Activated CD4-positive, alpha-beta T cell treated with anti-CD3 and anti-CD28 coated beads, Interleukin-2, Interleukin-6, amounts not matched to agents 100 ng/mL and 50 ng/mL, durations not matched to agents 16 hours and 8 hours (primary cell): ENCODE measurements around the gene RNF20.
"Not testable (repeated sequence)": the region's sequence is repeated elsewhere in the genome, so short reads cannot be mapped to it uniquely, and the experiment has no call there.

ENCODE experiments used
- DNase-seq: peaks from one replicate; pipeline ENCODE4 v3.0.0-alpha.2; 2020

The RNF20 gene

DNA sequence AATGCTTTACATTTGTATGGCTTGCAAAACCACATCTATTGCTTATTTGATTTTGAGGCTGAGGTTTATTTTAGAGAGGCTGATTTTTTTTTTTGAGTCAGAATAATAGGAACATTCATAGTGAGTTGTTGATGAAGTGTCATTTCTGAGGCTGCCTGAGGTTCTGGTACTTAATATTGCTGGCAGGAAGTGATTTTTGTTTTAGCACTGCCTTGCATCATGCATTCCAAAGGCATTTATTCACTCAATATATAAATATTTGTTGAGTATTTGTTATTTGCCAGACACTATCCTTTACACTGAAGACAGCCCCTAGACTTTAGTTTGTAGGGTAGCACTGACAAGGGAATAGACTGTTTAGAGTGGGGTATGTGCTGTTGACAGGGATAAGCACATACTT is 2.7 kb downstream of the RNF20 start:
- DNase-seq: no peak

DNA sequence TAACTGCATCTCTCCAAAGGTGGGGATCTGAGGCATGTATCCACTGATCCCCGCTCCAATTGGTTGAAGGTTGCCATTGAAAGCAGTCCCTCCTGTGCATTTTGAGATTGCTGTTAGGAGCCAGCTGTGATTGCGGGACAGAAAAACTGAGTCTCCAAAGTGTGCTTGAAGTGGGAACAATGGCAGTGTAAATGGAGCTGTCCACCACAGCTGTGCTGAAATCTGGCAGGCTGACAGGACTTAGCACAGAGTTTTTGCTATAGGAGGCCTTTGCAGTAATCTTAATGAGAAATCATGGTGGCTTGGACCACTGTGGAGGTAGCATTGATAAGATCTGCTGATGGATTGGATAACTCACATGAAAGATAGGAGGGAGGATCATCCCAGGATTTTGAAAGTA is 3.3 kb downstream of the RNF20 start:
- DNase-seq: no peak

GRCh38 chr9:101540069-101540468 is 6.4 kb downstream of the RNF20 start:
- DNase-seq: no peak

DNA sequence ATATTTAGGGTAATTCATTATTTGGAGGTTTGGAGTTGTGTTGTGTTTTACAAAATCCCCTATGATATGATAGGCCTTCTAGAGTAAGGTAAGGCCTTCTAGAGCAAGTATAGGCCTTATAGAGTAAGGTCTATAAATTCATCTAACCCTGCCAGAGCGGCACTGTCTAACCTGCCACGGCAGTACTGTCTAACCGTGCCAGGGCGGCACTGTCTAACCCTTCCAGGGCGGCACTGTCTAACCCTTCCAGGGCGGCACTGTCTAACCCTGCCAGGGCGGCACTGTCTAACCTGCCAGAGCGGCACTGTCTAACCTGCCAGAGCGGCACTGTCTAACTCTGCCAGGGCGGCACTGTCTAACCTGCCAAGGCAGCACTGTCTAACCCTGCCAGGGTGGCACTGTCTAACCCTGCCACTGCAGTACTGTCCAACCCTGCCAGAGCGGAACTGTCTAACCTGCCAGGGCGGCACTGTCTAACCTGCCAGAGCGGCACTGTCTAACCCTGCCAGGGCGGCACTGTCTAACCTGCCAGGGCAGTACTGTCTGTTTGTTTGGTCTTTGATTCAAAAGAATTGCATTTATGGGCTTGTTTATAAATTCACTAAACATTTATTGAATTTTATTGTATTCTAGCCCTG is 9.6 kb downstream of the RNF20 start:
- no peak for DNase-seq

- DNase-seq: not testable (repeated sequence)
These were observed 15.9 kb downstream of the RNF20 start for GRCh38 chr9:101549472-101550098.

GRCh38 chr9:101561740-101562139 is 28.1 kb downstream of the RNF20 start:
- no peak for DNase-seq

DNA sequence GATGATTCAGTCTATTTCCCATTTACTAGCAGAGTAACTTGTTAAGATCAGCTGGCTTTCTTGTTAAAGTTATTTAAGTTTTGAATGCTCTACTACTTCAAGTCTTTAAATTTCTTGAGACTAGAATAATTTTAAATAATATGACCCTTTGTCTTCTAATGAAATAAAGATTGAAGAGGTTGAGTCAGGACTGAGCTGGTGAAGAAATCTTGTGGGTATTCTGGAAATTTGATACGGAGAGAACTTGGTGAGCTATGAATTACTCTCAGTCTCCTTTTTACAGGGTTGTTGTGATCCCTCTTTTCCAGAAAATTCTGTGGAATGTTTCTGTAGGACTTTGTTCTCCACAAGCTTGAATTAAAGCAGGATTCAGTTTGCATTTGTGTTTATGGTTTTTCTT is 29.3 kb downstream of the RNF20 start:
- no peak for DNase-seq

DNA sequence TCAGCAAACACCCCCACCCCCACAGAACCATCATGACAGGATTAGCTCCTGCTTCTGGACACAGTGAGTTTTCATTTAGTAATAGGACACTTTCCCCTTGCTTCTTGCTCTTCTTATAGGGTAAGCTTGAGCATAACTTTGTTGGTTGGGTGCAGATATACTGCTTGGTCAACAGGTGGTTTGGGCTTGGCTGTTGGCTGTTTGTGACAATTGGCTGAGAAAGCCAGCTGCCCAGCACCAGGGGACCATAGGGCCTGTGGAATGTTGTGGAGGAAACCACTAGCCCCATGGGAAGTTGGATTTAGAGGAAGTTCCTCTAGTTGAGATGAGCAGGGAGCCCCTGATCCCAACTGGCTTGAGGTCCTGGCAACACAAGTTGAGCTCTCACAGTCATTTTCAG is 30.6 kb downstream of the RNF20 start:
- DNase-seq: no peak

DNA sequence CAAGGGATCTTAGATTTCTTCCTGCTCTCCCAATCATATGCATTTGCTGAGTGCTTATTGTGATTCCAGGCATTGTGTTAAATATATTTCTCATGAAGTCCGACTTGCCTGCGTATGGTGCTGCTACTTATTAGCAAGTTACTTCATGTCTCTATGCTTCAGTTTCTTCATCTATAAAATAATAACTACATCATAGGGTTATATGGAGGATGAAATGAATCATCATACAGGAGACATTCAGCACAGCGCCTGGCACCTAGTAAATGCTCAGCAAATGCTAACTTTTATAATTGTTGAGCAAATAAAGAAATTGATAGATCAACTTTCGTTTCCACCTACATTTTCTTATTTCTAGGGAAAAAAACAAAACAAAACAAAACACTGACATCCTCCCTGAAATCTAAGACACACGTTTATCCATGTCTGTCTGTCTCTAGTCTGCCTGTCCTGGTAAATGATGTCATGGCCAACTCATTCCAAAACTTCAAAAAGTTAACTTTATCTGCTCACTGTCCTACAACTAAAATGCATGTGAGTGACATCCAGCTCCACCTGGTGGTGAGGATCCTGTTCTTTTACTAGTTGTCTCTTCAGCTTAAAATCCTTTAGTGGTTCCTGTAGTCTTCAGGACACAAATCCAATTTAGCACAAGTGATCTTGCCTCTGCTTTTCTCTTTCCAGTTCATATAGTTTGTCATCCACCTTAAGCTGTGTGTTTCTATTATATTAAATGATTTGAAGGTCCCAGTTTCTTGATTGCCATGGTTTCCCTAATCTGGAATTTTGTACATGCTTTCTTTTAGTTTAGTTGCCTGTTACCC is 33.5 kb downstream of the RNF20 start:
- peak; percentile 59 for DNase-seq

DNA sequence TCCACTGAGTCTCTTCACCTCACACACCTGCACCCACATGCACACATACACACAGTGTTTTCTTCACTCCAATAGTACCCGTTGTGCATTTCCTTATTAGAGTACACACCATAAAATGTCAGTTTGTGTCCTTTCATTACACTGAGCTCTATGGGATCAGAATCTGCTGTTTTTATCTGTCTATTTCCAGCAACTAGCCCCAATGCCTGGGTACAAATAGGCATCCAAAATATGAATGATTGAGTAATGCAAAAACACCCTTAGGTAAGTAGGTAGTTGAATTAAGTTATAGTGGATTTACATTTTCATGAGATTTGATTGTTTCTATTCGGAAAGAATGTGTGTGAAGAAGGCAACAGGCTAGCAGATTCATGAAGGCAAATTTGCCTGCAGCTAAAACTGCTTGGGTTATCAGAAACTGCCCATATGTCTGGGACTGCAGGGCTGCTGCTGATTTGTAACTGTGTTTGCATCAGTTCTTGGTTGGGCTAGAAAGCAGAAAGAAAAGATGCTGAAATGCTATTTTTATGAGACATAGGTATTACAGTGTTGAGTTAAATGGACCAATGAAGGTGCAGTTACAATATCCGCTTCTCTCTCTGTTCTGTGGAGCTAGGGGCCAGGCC is 34.2 kb downstream of the RNF20 start:
- DNase-seq: no peak

- no peak for DNase-seq
These were observed 36.3 kb downstream of the RNF20 start for GRCh38 chr9:101569741-101570501.

- no peak for DNase-seq
These were observed 37.5 kb downstream of the RNF20 start for GRCh38 chr9:101571114-101571513.

DNA sequence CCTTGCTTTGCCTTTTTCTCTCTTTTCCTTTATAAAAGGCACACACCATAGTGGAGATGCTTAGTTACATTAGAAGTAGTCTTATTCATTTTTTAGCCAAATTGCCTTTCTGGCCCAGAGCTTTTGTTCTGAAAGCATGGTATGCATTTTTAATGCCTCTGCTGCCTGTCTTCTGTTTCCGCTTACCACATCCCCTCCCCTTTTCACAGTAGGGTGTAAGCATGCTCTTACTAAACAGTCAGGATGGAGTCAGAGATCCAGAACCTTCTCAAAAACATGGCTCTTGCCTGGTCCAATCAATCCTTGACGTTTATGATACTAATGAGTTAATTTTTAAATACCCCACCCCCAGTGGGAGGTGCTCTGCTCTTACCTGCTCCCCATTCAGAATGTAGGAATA is 38.7 kb downstream of the RNF20 start:
- DNase-seq: no peak

DNA sequence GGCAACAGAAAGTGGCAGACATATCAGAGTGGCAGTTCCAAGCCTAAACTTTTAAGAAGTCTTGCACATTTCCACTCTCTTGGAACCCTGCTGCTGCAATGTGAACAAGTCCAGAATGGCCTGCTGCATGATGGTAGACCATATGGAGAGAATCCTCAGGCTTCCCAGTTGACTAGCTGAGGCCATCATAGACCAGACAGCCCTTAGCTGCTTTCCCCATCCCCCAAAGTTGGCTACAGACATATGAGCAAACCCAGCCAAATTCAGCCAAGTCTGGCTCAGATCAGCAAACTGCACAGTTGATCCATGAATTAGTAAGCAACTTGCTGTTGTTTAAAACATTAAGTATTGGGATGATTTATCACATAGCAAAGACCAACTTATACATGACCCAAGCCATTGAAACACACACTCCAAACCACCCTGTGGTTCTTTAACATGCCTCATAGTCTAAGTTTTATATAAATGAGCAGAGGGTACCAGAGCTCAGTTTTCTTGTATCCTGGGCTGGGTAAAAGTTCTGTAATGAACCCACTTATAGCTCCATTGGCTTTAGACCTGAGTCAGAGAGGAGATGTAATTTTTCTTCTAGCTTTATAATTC is 41.2 kb downstream of the RNF20 start:
- DNase-seq: no peak

GRCh38 chr9:101578378-101578777 is 44.7 kb downstream of the RNF20 start:
- DNase-seq: no peak

GRCh38 chr9:101579711-101580545 is 46.3 kb downstream of the RNF20 start:
- no peak for DNase-seq

DNA sequence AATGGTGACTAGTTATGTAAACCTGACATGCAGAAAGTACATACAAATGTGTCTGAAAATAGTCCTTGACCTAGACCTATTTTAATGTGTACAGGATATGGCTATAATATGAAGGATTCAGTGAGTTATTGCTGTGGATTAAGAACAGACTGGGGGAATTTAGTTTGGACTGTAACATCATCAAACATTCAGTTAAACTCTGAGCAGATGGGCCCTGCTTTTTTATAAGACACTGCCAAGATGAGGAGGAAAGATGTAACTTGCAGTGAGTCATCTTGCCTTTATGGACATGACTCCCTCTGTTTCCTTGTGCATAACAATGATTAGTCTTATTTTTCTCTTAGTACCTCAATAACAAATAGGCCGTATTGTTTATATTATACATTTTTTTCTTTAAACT is 48.9 kb downstream of the RNF20 start:
- no peak for DNase-seq

DNA sequence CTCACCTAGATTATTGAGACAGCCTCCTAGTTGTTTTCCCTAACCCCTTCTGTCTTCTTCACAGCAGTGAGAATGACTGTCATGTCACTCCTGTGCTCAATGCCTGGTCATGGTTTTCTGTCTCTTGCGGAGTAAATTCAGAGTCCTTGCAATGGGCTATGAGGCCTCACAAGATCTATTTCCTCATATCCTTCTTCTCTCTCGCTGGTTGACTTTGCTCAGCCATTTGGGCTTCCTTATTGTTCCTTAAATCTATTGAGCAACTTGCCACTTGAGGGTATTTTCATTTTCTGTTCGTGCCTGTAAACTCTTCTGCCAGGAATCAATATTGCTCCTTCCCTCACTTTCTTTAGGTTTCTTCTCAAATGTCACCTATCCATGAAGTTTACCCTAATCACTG is 52.1 kb downstream of the RNF20 start:
- DNase-seq: no peak

DNA sequence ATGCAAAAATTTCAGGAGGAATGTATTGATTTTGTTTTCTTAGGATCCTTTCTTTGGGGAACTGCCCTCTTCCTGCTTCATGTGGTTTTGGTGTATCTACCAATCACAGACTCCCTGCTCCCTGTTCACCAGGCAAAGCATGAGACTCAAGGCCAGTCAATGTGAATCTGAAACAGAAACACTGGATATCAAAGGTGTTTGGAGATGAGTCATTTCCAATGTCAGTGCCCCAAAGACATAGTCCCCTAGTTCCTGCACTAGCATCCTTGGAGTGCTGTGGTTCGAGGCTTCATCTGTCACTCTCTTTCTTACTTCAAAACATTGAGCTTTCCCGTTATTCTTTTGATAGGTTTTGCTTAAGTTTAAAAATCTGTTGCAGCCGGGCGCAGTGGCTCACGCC is 53.0 kb downstream of the RNF20 start:
- DNase-seq: peak; percentile 81

DNA sequence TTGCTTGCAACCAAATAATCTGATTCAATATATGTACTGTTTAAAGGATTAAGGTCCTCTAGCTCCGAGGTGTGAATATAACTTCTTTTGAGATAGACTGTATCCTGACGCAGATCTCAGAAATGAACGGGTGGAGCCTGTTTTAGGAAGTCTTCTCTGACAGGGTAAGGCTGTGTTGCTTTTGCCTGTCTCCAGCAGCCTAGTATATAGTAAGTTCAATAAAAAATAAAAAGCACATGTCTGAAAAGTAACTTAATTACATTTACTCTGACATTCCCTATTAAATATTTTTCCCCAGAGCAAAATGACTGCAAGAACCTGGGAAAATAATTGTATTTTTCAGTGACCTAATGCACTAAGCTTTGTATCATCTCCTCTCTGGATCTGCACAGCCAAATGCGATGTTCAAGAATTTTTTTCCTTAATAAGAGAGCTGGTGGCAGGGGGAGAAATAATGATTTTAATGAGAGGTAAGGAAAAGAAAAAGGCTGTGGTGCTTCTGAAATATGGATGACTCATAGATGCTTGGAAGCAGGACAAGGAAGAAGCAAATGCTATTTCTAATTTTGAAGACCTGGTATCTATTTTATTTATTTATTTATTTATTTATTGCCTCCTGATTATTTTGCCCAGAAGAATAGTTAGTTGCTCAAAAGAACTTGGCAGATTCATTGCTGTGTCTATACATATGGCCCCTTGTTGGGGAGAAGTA is 53.8 kb downstream of the RNF20 start:
- DNase-seq: no peak

DNA sequence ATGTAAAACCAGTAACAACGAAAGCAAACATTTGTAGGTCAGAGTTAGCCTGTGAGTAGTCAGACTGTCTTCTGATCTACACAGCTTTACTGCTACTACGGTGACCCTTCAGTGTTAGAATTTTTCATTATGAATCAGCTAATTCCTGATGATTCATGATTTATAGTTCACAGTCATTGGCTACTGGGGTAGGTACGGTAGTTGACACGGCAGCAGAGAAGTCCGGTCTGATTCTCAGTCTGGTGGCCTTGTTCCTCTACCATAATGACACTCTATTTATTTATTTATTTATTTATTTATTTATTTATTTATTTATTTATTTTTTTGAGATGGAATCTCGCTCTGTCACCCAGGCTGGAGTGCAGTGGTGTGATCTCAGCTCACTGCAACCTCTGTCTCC is 56.4 kb downstream of the RNF20 start:
- not testable (repeated sequence) for DNase-seq
